Upper lobe of right lung (tissue), 1 donor: ENCODE results near the gene PTPRA. TPM values are rescaled to one million over a fixed set of nuclear protein-coding genes. Genes with fewer than 3 reads are reported as not detected.

Source experiments
- ATAC-seq: fragments of 200-7000 bp; cut with Tn5 transposase; one replicate; pipeline ENCODE4 v1.9.1; 2020; ENCODE audit warnings: mild to moderate bottlenecking, moderate library complexity
- DNase-seq: peaks from one replicate; pipeline ENCODE4 v3.0.0-alpha.2; 2020
- H3K27ac ChIP-seq: fragments of 200-600 bp; one replicate; pipeline ENCODE4 v1.8.0; 2022
- H3K27me3 ChIP-seq: fragments of 200-600 bp; one replicate; pipeline ENCODE4 v1.8.0; 2022; ENCODE audit warnings: mild to moderate bottlenecking
- H3K36me3 ChIP-seq: fragments of 200-600 bp; one replicate; pipeline ENCODE4 v1.8.0; 2022
- H3K4me1 ChIP-seq: fragments of 200-600 bp; one replicate; pipeline ENCODE4 v1.8.0; 2022
- H3K4me3 ChIP-seq: fragments of 200-600 bp; one replicate; pipeline ENCODE4 v1.8.0; 2022; ENCODE audit warnings: mild to moderate bottlenecking
- H3K9me3 ChIP-seq: fragments of 200-600 bp; one replicate; pipeline ENCODE4 v1.8.0; 2022
- intact Hi-C: fragments of 100-400 bp; cut with DNase I; formaldehyde crosslinking; loops from one replicate; pipeline ENCODE4 v1.11.0; 2022
- total RNA-seq: library from RNA; stranded (reverse); fragmentation: NEBNext Ultra II Directional; extraction: Animal tissue kit (Norgen Biotek cat#: 25700); gene quantifications from one replicate; pipeline ENCODE4 v1.2.1, GENCODE V29; 2021
- TF ChIP-seq, protein P1 (sequence below): fragments of 200-600 bp; IDR thresholded peaks from one replicate; pipeline ENCODE4 v1.8.0; 2022; ENCODE audit warnings: antibody characterized with exemption
- donor health status: DM: no; HTN: yes; CAD: no; lungs with severe emphysema.

Gene PTPRA
- total RNA-seq, 1 donor from 2014 or later = 69.6 TPM

DNA sequence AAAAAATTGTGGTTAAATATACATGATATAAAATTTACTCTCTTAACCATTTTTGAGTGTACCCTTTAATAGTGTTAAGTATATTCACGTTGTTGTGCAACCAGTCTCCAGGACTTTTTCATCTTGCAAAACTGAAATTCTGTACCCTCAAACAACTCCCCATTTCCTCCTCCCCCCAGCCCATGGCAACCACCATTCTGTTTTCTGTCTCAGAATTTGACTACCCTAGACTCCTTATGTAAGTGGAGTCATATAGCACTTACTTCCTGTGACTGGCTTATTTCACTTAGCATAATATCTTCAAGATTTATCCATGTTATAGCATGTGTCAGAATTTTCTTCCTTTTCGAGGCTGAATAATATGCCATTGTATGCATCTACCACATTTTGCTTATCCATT, 27.7 kb upstream of the PTPRA start:
- H3K27ac ChIP-seq = no peak overlapping the region
- no peak overlapping the region for H3K4me3 ChIP-seq
- no peak for ATAC-seq
- H3K36me3 ChIP-seq = no peaks in the 10 kb centered on the region
- TF ChIP-seq, protein P1, sequence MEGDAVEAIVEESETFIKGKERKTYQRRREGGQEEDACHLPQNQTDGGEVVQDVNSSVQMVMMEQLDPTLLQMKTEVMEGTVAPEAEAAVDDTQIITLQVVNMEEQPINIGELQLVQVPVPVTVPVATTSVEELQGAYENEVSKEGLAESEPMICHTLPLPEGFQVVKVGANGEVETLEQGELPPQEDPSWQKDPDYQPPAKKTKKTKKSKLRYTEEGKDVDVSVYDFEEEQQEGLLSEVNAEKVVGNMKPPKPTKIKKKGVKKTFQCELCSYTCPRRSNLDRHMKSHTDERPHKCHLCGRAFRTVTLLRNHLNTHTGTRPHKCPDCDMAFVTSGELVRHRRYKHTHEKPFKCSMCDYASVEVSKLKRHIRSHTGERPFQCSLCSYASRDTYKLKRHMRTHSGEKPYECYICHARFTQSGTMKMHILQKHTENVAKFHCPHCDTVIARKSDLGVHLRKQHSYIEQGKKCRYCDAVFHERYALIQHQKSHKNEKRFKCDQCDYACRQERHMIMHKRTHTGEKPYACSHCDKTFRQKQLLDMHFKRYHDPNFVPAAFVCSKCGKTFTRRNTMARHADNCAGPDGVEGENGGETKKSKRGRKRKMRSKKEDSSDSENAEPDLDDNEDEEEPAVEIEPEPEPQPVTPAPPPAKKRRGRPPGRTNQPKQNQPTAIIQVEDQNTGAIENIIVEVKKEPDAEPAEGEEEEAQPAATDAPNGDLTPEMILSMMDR = no peak
- no peak for DNase-seq
- H3K27me3 ChIP-seq = no peaks in the 10 kb centered on the region
- peaks cover 9% of the 10 kb centered on the region for H3K4me1 ChIP-seq
- H3K9me3 ChIP-seq = no peaks in the 10 kb centered on the region
- intact Hi-C loops = no loop called here

DNA sequence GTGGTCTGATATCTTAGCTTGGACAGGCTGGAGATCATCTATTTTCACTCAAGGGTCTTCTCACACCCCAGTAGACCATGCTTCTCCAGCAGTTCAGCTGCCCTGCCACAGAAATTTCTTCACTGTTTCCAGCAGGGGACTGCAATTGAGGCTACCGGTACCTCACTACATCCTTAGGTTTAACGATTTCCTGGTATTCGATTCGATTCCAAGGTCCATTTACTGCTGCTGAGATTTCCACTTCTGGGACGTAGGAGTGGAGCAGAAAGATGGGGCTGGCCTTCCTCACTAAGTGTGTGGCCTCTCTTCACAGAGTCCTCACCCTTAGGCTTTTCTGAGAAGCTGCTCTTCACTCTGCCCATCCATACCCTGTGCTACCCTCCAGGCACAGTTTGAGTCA, 26.6 kb upstream of the PTPRA start:
- ATAC-seq (no peak), DNase-seq (no peak)
- Histone ChIP-seq H3K27me3 (no peaks in the 10 kb centered on the region), H3K4me1 (peaks cover 2% of the 10 kb centered on the region), H3K36me3 (no peaks in the 10 kb centered on the region), H3K9me3 (no peaks in the 10 kb centered on the region), H3K4me3 (no peak overlapping the region), H3K27ac (no peak overlapping the region)
- intact Hi-C loops = no loop called here
- TF ChIP-seq, protein P1 = no peak

DNA sequence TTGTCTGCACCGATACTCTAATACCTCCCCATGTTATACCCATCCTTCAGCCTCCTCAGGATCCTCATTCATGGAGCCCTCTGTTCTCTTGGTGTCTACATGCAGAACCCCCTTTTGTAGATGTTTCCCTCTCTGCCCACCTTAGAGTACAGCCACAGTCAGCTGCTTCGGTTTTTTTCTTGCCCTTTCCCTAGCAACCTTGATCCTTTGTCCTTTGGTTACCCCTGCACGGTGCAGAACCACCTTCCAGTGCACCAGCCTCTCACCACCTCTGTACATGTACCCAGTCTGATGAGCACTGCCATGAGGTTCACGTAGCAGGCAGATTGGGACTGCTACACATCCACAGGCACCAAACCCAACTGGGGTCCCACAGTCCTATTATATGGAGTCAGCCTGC, 25.5 kb upstream of the PTPRA start:
- Histone ChIP-seq H3K9me3 (no peaks in the 10 kb centered on the region), H3K4me3 (no peak overlapping the region), H3K4me1 (peaks cover 3% of the 10 kb centered on the region), H3K27me3 (no peaks in the 10 kb centered on the region), H3K27ac (no peak overlapping the region), H3K36me3 (no peaks in the 10 kb centered on the region)
- no peak for ATAC-seq
- DNase-seq = no peak
- intact Hi-C loops = no loop called here
- TF ChIP-seq, protein P1 = no peak

DNA sequence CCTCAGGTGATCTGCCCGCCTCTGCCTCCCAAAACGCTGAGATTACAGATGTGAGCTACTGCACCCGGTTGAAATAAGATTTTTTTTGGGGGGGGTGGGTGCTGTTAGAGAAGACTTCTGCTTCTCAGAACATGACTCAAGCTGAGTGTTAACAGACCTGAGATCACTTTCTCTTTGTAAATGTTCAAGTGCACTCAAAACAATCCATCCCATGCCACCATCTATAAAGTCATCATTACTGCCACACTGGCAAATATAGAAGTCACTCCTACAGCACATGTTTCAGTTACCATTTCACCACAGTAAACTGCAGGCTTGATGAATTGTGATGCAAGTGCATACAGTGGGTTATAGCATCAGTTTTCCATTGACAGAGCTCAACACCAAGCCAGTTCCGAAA, 23.8 kb upstream of the PTPRA start:
- no peak overlapping the region for H3K27ac ChIP-seq
- intact Hi-C loops = no loop called here
- no peak for DNase-seq

DNA sequence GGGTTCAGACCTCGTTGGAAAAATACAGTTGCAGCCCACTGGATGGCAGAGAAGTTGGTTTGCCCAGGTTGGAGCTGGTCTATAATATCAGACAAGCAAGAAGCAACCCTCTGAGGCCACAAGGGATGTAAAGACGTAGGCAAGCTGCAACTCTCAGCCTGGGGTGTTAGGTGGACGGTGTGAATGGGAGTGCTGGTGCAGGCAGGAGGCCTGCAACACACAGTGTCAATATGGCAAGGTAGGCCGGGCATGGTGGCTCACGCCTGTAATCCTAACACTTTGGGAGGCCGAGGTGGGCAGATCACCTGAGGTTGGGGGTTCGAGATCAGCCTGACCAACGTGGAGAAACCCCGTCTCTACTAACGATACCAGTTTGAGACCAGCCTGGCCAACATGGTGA, 22.2 kb upstream of the PTPRA start:
- Histone ChIP-seq H3K4me3 (no peak overlapping the region), H3K9me3 (no peaks in the 10 kb centered on the region), H3K27me3 (no peaks in the 10 kb centered on the region), H3K36me3 (no peaks in the 10 kb centered on the region), H3K27ac (no peak overlapping the region), H3K4me1 (peaks cover 3% of the 10 kb centered on the region)
- ATAC-seq (no peak), DNase-seq (no peak)
- intact Hi-C loops = no loop called here
- TF ChIP-seq, protein P1 = no peak

More for the DNA sequence above, 23.8 kb upstream of the PTPRA start:
- no peaks in the 10 kb centered on the region for H3K9me3 ChIP-seq
- H3K27me3 ChIP-seq = no peaks in the 10 kb centered on the region
- no peak overlapping the region for H3K4me3 ChIP-seq
- no peak for ATAC-seq
- peaks cover 3% of the 10 kb centered on the region for H3K4me1 ChIP-seq
- TF ChIP-seq, protein P1 = no peak
- no peaks in the 10 kb centered on the region for H3K36me3 ChIP-seq

DNA sequence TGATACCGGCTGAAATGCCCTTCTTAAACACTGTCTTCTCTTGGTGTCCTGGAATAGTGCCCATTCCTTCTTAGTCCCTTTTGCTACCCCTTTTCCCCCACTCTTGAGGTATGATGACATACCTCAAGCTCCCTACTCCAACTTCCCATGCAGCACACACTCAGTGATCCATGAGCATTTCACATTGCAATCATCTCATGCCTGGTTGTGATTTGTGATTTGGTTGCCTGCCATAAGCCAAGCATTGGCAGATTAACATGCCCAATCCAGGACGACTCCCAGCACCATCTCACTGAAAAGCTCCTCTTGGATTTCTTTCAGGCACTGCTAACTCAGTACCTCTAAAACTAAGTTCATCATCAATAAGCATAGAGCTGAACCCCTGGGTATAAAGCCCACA, 14.7 kb upstream of the PTPRA start:
- Histone ChIP-seq H3K4me3 (no peak overlapping the region), H3K4me1 (no peaks in the 10 kb centered on the region), H3K9me3 (no peaks in the 10 kb centered on the region), H3K27me3 (no peaks in the 10 kb centered on the region), H3K27ac (no peak overlapping the region), H3K36me3 (peaks cover 31% of the 10 kb centered on the region)
- TF ChIP-seq, protein P1 = no peak
- intact Hi-C loops = no loop called here
- ATAC-seq (no peak), DNase-seq (no peak)
